WI38 (cell line): ENCODE results near the gene TNFAIP3.
"Not testable (repeated sequence)": the region's sequence is repeated elsewhere in the genome, so short reads cannot be mapped to it uniquely, and the experiment has no call there.

ENCODE experiments used
- H3K4me3 ChIP-seq: 2 replicates; pipeline ENCODE4 v1.5.1; 2011; ENCODE audit warnings: low read depth, mild to moderate bottlenecking, control low read depth, low read length
- CTCF ChIP-seq: IDR thresholded peaks from 2 replicates; pipeline ENCODE4 v1.5.1; 2012; ENCODE audit warnings: low read depth, mild to moderate bottlenecking, control low read depth, low read length

Gene TNFAIP3

GRCh38 chr6:137890983-137891537 lies 24.0 kb downstream of the TNFAIP3 start:
- H3K4me3 ChIP-seq, result no peak overlapping the region
- TF ChIP-seq CTCF, result no peak

GRCh38 chr6:137892271-137892708 lies 25.2 kb downstream of the TNFAIP3 start:
- no peak for TF ChIP-seq CTCF

GRCh38 chr6:137893181-137893580 lies 26.1 kb downstream of the TNFAIP3 start:
- no peak overlapping the region for H3K4me3 ChIP-seq
- no peak for TF ChIP-seq CTCF

More at GRCh38 chr6:137892271-137892708, 25.2 kb downstream of the TNFAIP3 start:
- H3K4me3 ChIP-seq, result no peak overlapping the region

- H3K4me3 ChIP-seq, result no peak overlapping the region
- no peak for TF ChIP-seq CTCF
Observed at GRCh38 chr6:137893726-137894125, 26.7 kb downstream of the TNFAIP3 start.

- H3K4me3 ChIP-seq, result not testable (repeated sequence)
Observed at GRCh38 chr6:137894378-137894777, 27.3 kb downstream of the TNFAIP3 start.

- no peak for TF ChIP-seq CTCF
Observed at GRCh38 chr6:137894779-137895385, 27.8 kb downstream of the TNFAIP3 start.

GRCh38 chr6:137896647-137897046 lies 29.6 kb downstream of the TNFAIP3 start:
- no peak overlapping the region for H3K4me3 ChIP-seq
- no peak for TF ChIP-seq CTCF

More at GRCh38 chr6:137894779-137895385, 27.8 kb downstream of the TNFAIP3 start:
- no peak overlapping the region for H3K4me3 ChIP-seq

- no peak for TF ChIP-seq CTCF
- H3K4me3 ChIP-seq, result no peak overlapping the region
Observed at GRCh38 chr6:137900815-137901214, 33.8 kb downstream of the TNFAIP3 start.
